ENCODE measurements around the gene VPS50. TPM values are rescaled to one million over a fixed set of nuclear protein-coding genes. Genes with fewer than 3 reads are reported as not detected.
A peak's percentile ranks its signal among the peaks of the same experiment; 100 is the strongest.

Gene VPS50
- total RNA-seq, 1 donor from 2014 or later = 16.7 TPM

DNA sequence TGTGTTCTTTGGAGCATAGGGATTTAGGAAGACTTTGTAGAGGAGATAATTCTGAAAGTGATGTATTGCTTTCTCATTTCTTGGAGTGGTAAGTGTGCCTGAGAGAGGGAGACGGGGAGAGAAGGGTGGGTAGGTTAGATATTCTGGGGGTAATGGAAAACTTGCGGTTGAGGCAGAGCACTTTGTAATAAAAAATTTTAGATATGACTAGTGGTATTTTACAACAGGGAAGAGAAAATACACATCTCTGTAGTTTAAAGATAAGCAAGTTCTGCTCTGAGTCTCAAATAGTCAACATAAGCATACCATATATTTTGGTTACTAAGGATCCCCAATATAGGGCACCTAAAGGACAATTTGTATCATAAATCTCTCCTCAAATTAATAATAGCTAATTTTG is 6.6 kb downstream of the VPS50 start:
- no peak for DNase-seq (ENCODE audit: low spot score)
- Mint-ChIP-seq H3K9me3 (ENCODE audit: low read depth) (no peaks in the 10 kb centered on the region), H3K36me3 (ENCODE audit: low read depth) (no peaks in the 10 kb centered on the region), H3K27me3 (ENCODE audit: low read depth) (no peaks in the 10 kb centered on the region), H3K4me1 (ENCODE audit: low read depth) (no peaks in the 10 kb centered on the region), H3K27ac (ENCODE audit: unreplicated experiment) (no peak overlapping the region), H3K4me3 (ENCODE audit: unreplicated experiment) (no peak overlapping the region)
- no peak for TF ChIP-seq CTCF (IDR thresholded peaks at IDR 0.05)

DNA sequence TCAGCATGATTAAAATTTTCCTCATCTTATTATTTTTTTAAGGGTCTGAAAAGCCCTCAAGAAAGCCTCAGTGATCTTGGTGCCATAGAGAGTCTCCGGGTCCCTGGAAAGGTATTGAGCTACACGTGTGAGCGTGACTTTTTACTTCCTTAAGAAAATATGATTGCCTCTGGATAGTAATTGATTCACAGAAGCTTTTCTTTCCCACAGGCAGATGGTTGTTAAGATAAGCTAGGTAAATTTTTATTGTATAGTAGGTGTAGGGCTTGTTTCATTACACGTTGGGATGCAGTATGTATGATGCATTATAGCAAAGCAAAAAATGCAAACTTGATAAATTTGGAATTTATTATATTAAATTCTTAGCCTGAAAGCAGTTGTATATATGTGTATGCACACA is 7.7 kb downstream of the VPS50 start:
- no peaks in the 10 kb centered on the region for H3K27me3 Mint-ChIP-seq (ENCODE audit: low read depth)
- no peak for TF ChIP-seq CTCF (IDR thresholded peaks at IDR 0.05)
- no peak overlapping the region for H3K27ac Mint-ChIP-seq (ENCODE audit: unreplicated experiment)
- no peaks in the 10 kb centered on the region for H3K36me3 Mint-ChIP-seq (ENCODE audit: low read depth)
- no peak overlapping the region for H3K4me3 Mint-ChIP-seq (ENCODE audit: unreplicated experiment)
- H3K4me1 Mint-ChIP-seq (ENCODE audit: low read depth) = no peaks in the 10 kb centered on the region
- no peaks in the 10 kb centered on the region for H3K9me3 Mint-ChIP-seq (ENCODE audit: low read depth)
- DNase-seq (ENCODE audit: low spot score) = no peak

- Mint-ChIP-seq H3K4me1 (ENCODE audit: low read depth) (peaks cover 17% of the 10 kb centered on the region), H3K27me3 (ENCODE audit: low read depth) (no peaks in the 10 kb centered on the region), H3K27ac (ENCODE audit: unreplicated experiment) (no peak overlapping the region), H3K4me3 (ENCODE audit: unreplicated experiment) (no peak overlapping the region), H3K9me3 (ENCODE audit: low read depth) (no peaks in the 10 kb centered on the region), H3K36me3 (ENCODE audit: low read depth) (no peaks in the 10 kb centered on the region)
- no peak for DNase-seq (ENCODE audit: low spot score)
- no peak for TF ChIP-seq CTCF (IDR thresholded peaks at IDR 0.05)
Observed at GRCh38 chr7:93242106-93242505, 9.9 kb downstream of the VPS50 start.

GRCh38 chr7:93245525-93246432 is 13.6 kb downstream of the VPS50 start:
- DNase-seq (ENCODE audit: low spot score) = no peak
- Mint-ChIP-seq H3K27me3 (ENCODE audit: low read depth) (no peaks in the 10 kb centered on the region), H3K4me3 (ENCODE audit: unreplicated experiment) (no peak overlapping the region), H3K36me3 (ENCODE audit: low read depth) (no peaks in the 10 kb centered on the region), H3K9me3 (ENCODE audit: low read depth) (no peaks in the 10 kb centered on the region), H3K4me1 (ENCODE audit: low read depth) (peaks cover 23% of the 10 kb centered on the region), H3K27ac (ENCODE audit: unreplicated experiment) (no peak overlapping the region)
- peak; percentile 94 for TF ChIP-seq CTCF (IDR thresholded peaks at IDR 0.05)

DNA sequence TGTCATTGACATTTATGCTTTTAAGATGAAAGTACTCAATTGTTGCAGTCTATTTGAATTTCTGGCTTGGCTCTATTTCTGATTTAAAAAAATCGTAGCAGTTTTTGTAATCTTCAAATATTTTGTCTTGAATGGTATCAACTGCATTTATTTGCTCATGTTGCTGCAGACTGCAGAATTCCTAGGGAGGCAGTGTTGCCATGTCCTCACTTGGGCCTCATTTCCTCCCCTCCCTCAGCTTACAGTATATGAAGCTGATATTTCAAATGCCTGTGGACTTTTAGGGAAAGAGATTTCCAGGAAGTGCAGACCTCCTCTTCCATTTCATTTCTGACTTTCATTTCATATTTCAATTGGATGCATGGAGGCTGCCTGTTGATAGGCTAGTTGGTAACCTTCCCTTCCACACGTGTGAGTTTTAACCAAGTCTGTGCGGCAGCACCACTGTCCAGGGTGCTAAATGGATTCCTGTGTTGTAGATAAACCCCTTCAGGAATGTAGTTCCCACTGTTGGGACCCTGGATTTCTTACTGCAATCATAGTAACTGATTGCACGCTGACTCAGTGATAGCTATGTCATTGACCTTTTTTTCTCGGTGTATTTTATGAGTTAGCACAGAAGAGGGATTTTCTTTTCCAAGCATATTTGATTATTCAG is 17.5 kb downstream of the VPS50 start:
- no peak for DNase-seq (ENCODE audit: low spot score)
- no peak overlapping the region for H3K4me3 Mint-ChIP-seq (ENCODE audit: unreplicated experiment)
- no peaks in the 10 kb centered on the region for H3K9me3 Mint-ChIP-seq (ENCODE audit: low read depth)
- TF ChIP-seq CTCF (IDR thresholded peaks at IDR 0.05) = no peak
- peaks cover 28% of the 10 kb centered on the region for H3K4me1 Mint-ChIP-seq (ENCODE audit: low read depth)
- H3K36me3 Mint-ChIP-seq (ENCODE audit: low read depth) = no peaks in the 10 kb centered on the region
- H3K27me3 Mint-ChIP-seq (ENCODE audit: low read depth) = no peaks in the 10 kb centered on the region
- no peak overlapping the region for H3K27ac Mint-ChIP-seq (ENCODE audit: unreplicated experiment)

Data from chondrocyte (in vitro differentiated cells).